IPS-18c (cell line): Measurements from ENCODE around the gene SUGCT.

ENCODE experiments used
- H3K4me3 ChIP-seq: 2 replicates; pipeline ENCODE4 v1.7.0; 2013; ENCODE audit warnings: low read depth, mild to moderate bottlenecking, low read length, moderate library complexity; ENCODE audit not compliant: insufficient read depth
- H3K9me3 ChIP-seq: one replicate; pipeline ENCODE4 v1.6.1; 2013; ENCODE audit warnings: mild to moderate bottlenecking, low read length, moderate library complexity; ENCODE audit not compliant: control insufficient read depth, insufficient read depth

The SUGCT gene

DNA sequence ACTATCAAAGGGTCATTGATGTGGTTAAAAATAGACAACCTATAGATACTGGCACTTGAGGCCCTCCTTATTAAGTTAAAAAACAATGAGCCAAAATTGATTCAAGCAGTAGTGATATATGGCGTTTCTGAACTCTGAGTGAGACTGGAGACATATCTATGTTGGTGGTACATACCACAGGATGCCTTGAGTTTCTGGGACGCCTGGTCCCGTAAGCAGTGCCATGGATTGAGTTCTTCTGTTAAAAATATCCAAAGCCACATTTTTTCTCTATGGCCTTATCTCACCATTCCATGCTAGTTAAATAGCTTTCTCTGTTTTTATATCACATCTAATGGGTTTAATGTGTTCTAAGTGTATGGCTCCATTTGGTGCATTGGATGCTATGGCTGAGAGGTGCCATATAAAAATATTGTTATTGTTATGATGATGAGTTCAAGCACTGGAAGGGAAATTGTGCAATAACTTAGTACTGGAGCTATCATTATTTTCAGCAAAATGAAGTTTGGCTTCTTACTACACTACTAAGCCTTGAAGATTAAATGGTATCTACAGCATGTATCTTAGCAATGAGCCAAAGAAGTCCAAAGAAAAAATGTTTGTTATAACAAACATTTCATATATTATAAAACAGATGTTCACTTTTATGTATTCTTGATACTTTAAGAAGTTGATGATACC is 713.9 kb downstream of the SUGCT start:
- H3K9me3 ChIP-seq: no peaks in the 10 kb centered on the region
- H3K4me3 ChIP-seq: no peak overlapping the region

- Histone ChIP-seq H3K9me3 (no peaks in the 10 kb centered on the region), H3K4me3 (no peak overlapping the region)
These were observed 715.2 kb downstream of the SUGCT start for GRCh38 chr7:40850017-40850416.

DNA sequence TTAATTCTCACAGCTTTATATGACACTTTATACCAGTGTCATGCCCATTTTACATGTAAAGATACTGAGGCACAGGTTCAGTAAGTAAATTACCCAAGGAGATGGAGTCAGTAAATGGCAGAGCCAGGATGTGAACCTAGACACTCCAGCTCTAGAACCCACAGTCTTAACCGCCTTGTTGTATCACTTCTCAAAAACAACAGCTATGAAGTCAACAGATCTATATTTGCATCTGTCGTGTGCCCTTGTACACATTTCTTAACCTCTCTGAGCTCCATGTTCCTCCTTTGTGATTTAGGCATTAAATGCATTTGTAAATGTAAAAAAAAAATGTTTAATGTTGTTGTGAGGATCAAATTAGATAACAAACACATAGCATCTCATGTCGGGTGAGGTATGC is 716.2 kb downstream of the SUGCT start:
- no peaks in the 10 kb centered on the region for H3K9me3 ChIP-seq
- no peak overlapping the region for H3K4me3 ChIP-seq

GRCh38 chr7:40859076-40859475 is 724.3 kb downstream of the SUGCT start:
- no peaks in the 10 kb centered on the region for H3K9me3 ChIP-seq
- H3K4me3 ChIP-seq: no peak overlapping the region

DNA sequence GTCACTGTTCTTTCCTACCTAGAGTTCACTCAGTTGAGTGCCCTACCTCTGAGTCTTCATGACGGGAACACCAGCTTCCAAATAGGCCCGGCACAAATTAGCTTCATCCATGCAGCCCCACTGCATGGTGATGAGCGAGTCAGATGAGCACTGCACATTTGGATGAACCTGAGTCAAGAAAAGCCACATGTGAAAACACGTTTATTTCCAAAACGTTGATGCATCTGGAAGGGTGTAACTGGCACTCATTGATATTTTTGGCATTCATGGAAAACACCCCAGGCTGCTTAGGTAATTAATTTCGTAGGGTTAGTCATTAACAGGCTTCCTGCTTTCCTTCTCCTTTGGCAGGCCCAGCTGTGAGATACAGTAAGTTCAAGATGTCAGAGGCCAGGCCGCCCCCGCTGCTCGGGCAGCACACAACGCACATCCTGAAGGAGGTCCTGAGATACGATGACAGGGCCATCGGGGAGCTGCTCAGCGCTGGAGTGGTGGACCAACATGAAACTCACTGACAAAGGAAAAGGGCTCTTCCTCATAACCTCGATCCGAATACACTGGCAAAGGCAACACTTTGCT is 725.2 kb downstream of the SUGCT start:
- Histone ChIP-seq H3K9me3 (no peaks in the 10 kb centered on the region), H3K4me3 (no peak overlapping the region)

DNA sequence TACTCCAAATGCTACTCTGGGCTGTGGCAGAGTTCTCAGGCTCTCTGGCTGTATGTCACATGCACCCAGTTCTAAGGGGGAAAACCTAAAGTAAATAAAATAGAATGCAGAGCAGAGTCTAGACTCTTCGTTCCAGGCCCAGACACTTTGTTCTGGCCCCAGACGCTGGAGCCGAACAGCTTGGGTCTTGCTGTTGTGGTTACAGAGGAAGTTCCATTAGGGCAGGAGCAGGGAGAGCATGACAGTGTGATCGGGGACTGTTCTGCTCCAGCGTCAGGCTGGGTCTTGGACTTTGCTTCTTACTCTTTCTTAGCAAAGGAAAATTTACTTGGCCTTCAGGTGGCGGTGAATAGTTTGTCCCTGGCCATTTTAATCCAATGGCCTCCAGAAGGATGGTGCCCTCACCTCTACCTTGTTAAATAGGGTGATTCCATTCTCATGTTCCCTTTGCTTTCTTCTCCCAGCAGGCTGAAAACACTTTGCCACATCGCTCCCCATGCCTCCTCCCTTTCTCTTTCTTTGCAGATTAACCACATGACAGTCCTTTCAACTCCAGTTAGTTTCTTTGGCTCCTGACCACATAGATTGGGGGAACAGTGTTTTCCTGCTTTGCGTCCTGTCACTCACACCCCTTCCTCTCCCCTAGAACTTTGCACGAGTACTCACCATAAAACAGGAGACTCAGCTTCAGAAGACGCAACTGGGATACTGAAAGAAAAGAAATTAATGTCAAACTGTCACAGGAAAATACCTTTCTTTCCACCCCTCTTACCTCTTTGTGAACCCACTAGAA is 730.8 kb downstream of the SUGCT start:
- no peak overlapping the region for H3K4me3 ChIP-seq
- no peaks in the 10 kb centered on the region for H3K9me3 ChIP-seq

GRCh38 chr7:40866601-40867000 is 731.8 kb downstream of the SUGCT start:
- no peak overlapping the region for H3K4me3 ChIP-seq
- no peaks in the 10 kb centered on the region for H3K9me3 ChIP-seq

- H3K9me3 ChIP-seq: no peaks in the 10 kb centered on the region
- no peak overlapping the region for H3K4me3 ChIP-seq
These were observed 735.3 kb downstream of the SUGCT start for GRCh38 chr7:40870108-40870507.

DNA sequence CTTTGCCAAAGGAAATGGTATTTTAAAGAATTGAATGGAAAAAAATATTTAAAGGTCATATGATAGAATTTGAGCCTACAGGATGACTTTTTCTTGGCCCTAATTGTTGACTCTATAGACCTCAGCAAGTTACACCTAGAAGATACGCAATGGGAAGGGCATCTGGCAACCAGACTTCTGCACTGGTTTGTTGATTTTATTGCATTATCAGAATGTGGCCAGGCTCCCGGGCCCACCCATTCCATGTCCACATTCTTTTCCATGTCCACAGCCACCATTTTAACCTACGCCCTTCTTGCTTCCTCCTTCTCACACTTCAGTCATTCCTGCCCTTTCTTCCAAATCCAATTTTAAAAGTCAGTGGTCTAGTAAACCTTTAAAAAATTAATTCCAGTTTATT is 738.4 kb downstream of the SUGCT start:
- H3K4me3 ChIP-seq: no peak overlapping the region
- H3K9me3 ChIP-seq: no peaks in the 10 kb centered on the region

DNA sequence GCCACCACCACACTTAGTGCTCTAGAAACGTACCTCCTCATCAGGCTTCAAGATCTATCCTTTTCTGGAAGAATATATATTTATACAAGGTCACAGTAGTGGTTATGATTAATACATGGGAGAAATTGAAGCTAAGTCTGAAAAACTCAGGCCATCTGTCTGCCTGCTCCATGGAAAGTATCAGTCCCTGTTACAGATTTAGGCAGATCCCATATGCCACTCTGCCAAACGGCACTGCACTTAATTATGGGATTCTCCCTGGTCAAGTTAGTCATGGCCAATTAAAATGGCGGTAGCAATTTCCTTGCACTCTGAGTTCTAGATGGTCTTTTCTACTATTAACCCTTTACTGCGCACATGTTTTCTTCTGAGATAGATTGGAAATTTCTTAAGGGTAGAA is 740.0 kb downstream of the SUGCT start:
- Histone ChIP-seq H3K4me3 (no peak overlapping the region), H3K9me3 (no peaks in the 10 kb centered on the region)

GRCh38 chr7:40876601-40877000 is 741.8 kb downstream of the SUGCT start:
- Histone ChIP-seq H3K4me3 (no peak overlapping the region), H3K9me3 (no peaks in the 10 kb centered on the region)

- no peak overlapping the region for H3K4me3 ChIP-seq
- H3K9me3 ChIP-seq: no peaks in the 10 kb centered on the region
These were observed 745.2 kb downstream of the SUGCT start for GRCh38 chr7:40879941-40880543.

DNA sequence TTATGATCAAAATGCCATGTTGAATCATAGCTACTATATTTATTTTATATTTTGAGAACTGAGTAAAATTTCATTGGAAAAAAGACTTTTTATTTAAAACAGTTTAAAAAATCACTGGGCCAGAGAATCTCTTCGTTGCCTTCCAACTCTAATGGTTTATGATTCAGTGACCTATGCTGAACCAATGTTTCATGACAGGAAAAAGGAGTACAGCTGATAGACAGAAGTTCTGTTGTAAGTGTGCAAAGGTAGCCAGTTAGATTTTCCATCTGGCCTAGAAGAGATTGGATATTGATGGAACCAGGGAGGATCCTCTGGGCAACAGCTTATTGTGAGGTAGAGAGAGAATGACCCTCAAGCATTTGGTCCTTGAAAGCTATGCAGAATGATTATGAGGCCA is 745.8 kb downstream of the SUGCT start:
- no peaks in the 10 kb centered on the region for H3K9me3 ChIP-seq
- H3K4me3 ChIP-seq: no peak overlapping the region

- Histone ChIP-seq H3K4me3 (no peak overlapping the region), H3K9me3 (no peaks in the 10 kb centered on the region)
These were observed 746.7 kb downstream of the SUGCT start for GRCh38 chr7:40881405-40881926.

GRCh38 chr7:40882071-40882658 is 747.4 kb downstream of the SUGCT start:
- Histone ChIP-seq H3K4me3 (no peak overlapping the region), H3K9me3 (no peaks in the 10 kb centered on the region)

GRCh38 chr7:40883826-40884225 is 749.0 kb downstream of the SUGCT start:
- Histone ChIP-seq H3K4me3 (no peak overlapping the region), H3K9me3 (no peaks in the 10 kb centered on the region)

DNA sequence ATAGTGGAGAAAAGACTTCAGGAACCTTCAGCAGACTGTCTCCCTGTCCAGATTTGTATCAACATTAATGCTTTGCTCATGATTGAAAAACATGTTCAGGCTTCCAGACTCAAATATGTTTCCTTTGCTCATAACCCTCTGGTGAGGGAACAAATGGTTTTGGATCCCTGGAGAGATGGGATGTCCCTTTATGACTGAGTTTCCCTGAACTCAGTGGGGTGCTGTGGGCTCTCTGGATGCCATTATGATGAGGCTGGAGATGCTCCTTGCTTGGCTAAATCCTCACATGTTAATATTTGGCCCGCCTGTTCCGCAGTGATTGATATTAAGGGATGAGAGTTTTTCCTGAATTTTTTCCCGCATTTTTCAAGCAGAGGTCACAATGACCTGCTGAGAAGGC is 749.4 kb downstream of the SUGCT start:
- Histone ChIP-seq H3K9me3 (no peaks in the 10 kb centered on the region), H3K4me3 (no peak overlapping the region)
